ENCODE data around the gene TPST2. TPM values are rescaled to one million over a fixed set of nuclear protein-coding genes. Genes with fewer than 3 reads are reported as not detected.

The TPST2 gene
- 46.2 TPM for polyA plus RNA-seq (2013, experiment 1 of 2)
- 39.7 TPM for polyA plus RNA-seq (2013, experiment 2 of 2)

- Histone ChIP-seq H3K27ac (ENCODE audit: low read depth, low read length, severe bottlenecking) (peak within 1 kb of the TSS; percentile 29), H3K36me3 (ENCODE audit: control insufficient read depth, insufficient read depth, low read length) (peaks cover 16% of the 10 kb centered on the region), H3K9me3 (ENCODE audit: control insufficient read depth, low read length) (no peaks in the 10 kb centered on the region), H3K4me3 (ENCODE audit: extremely low read depth, insufficient read depth, low read length, poor library complexity, severe bottlenecking) (peak within 1 kb of the TSS; percentile 94), H3K4me1 (ENCODE audit: control insufficient read depth, insufficient read depth, low read length, poor library complexity, severe bottlenecking) (no peaks in the 10 kb centered on the region)
- 8 to 11% methylated on average over 34 to 36 of the region's 72 CpGs for WGBS, 2 experiments (ENCODE audit: insufficient coverage in 2 of 2)
Measured at GRCh38 chr22:26589845-26590736, at the start of gene TPST2. TSS of gene TPST2 (minus strand) at chr22:26590132. CDS start at chr22:26541630, 48,502 bp downstream.

GRCh38 chr22:26636296-26636695 is 46.4 kb upstream of the TPST2 start:
- Histone ChIP-seq H3K4me1 (ENCODE audit: control insufficient read depth, insufficient read depth, low read length, poor library complexity, severe bottlenecking) (peaks cover 12% of the 10 kb centered on the region), H3K36me3 (ENCODE audit: control insufficient read depth, insufficient read depth, low read length) (no peaks in the 10 kb centered on the region), H3K27ac (ENCODE audit: low read depth, low read length, severe bottlenecking) (no peak overlapping the region), H3K4me3 (ENCODE audit: extremely low read depth, insufficient read depth, low read length, poor library complexity, severe bottlenecking) (no peak overlapping the region), H3K9me3 (ENCODE audit: control insufficient read depth, low read length) (no peaks in the 10 kb centered on the region)
- WGBS, 2 experiments (ENCODE audit: insufficient coverage in 2 of 2) = 80 to 87% methylated on average over 1 of the region's 1 CpG

GRCh38 chr22:26635117-26635516 is 45.2 kb upstream of the TPST2 start:
- H3K4me3 ChIP-seq (ENCODE audit: extremely low read depth, insufficient read depth, low read length, poor library complexity, severe bottlenecking) = no peak overlapping the region
- peaks cover 9% of the 10 kb centered on the region for H3K4me1 ChIP-seq (ENCODE audit: control insufficient read depth, insufficient read depth, low read length, poor library complexity, severe bottlenecking)
- no peaks in the 10 kb centered on the region for H3K36me3 ChIP-seq (ENCODE audit: control insufficient read depth, insufficient read depth, low read length)
- no peak overlapping the region for H3K27ac ChIP-seq (ENCODE audit: low read depth, low read length, severe bottlenecking)
- 88 to 94% methylated on average over 1 of the region's 2 CpGs for WGBS, 2 experiments (ENCODE audit: insufficient coverage in 2 of 2)
- H3K9me3 ChIP-seq (ENCODE audit: control insufficient read depth, low read length) = peaks cover 3% of the 10 kb centered on the region

- H3K4me3 ChIP-seq (ENCODE audit: extremely low read depth, insufficient read depth, low read length, poor library complexity, severe bottlenecking) = no peak overlapping the region
- peaks cover 9% of the 10 kb centered on the region for H3K4me1 ChIP-seq (ENCODE audit: control insufficient read depth, insufficient read depth, low read length, poor library complexity, severe bottlenecking)
- no CpG with 5 or more reads among the region's 3 CpGs for WGBS, 2 experiments (ENCODE audit: insufficient coverage in 2 of 2)
- H3K27ac ChIP-seq (ENCODE audit: low read depth, low read length, severe bottlenecking) = no peak overlapping the region
- H3K9me3 ChIP-seq (ENCODE audit: control insufficient read depth, low read length) = peaks cover 3% of the 10 kb centered on the region
- no peaks in the 10 kb centered on the region for H3K36me3 ChIP-seq (ENCODE audit: control insufficient read depth, insufficient read depth, low read length)
Measured at GRCh38 chr22:26634189-26634588, 44.3 kb upstream of the TPST2 start.

- Histone ChIP-seq H3K4me3 (ENCODE audit: extremely low read depth, insufficient read depth, low read length, poor library complexity, severe bottlenecking) (no peak overlapping the region), H3K9me3 (ENCODE audit: control insufficient read depth, low read length) (peaks cover 3% of the 10 kb centered on the region), H3K27ac (ENCODE audit: low read depth, low read length, severe bottlenecking) (peak overlapping the region; percentile 79), H3K4me1 (ENCODE audit: control insufficient read depth, insufficient read depth, low read length, poor library complexity, severe bottlenecking) (peaks cover 9% of the 10 kb centered on the region), H3K36me3 (ENCODE audit: control insufficient read depth, insufficient read depth, low read length) (no peaks in the 10 kb centered on the region)
- 42 to 61% methylated on average over 4 of the region's 8 CpGs for WGBS, 2 experiments (ENCODE audit: insufficient coverage in 2 of 2)
Measured at GRCh38 chr22:26632422-26633155, 42.7 kb upstream of the TPST2 start.

- H3K4me3 ChIP-seq (ENCODE audit: extremely low read depth, insufficient read depth, low read length, poor library complexity, severe bottlenecking) = no peak overlapping the region
- H3K9me3 ChIP-seq (ENCODE audit: control insufficient read depth, low read length) = peaks cover 3% of the 10 kb centered on the region
- H3K4me1 ChIP-seq (ENCODE audit: control insufficient read depth, insufficient read depth, low read length, poor library complexity, severe bottlenecking) = peaks cover 9% of the 10 kb centered on the region
- WGBS, 2 experiments (ENCODE audit: insufficient coverage in 2 of 2) = 82 to 89% methylated on average over 3 to 4 of the region's 4 CpGs
- H3K36me3 ChIP-seq (ENCODE audit: control insufficient read depth, insufficient read depth, low read length) = no peaks in the 10 kb centered on the region
- H3K27ac ChIP-seq (ENCODE audit: low read depth, low read length, severe bottlenecking) = no peak overlapping the region
Measured at GRCh38 chr22:26631282-26631681, 41.4 kb upstream of the TPST2 start.

GRCh38 chr22:26629988-26630761 is 40.2 kb upstream of the TPST2 start:
- no peaks in the 10 kb centered on the region for H3K36me3 ChIP-seq (ENCODE audit: control insufficient read depth, insufficient read depth, low read length)
- H3K4me1 ChIP-seq (ENCODE audit: control insufficient read depth, insufficient read depth, low read length, poor library complexity, severe bottlenecking) = peaks cover 9% of the 10 kb centered on the region

GRCh38 chr22:26624803-26625202 is 34.9 kb upstream of the TPST2 start:
- Histone ChIP-seq H3K4me1 (ENCODE audit: control insufficient read depth, insufficient read depth, low read length, poor library complexity, severe bottlenecking) (no peaks in the 10 kb centered on the region), H3K36me3 (ENCODE audit: control insufficient read depth, insufficient read depth, low read length) (no peaks in the 10 kb centered on the region), H3K9me3 (ENCODE audit: control insufficient read depth, low read length) (no peaks in the 10 kb centered on the region), H3K27ac (ENCODE audit: low read depth, low read length, severe bottlenecking) (no peak overlapping the region), H3K4me3 (ENCODE audit: extremely low read depth, insufficient read depth, low read length, poor library complexity, severe bottlenecking) (no peak overlapping the region)
- 95% methylated on average over 12 of the region's 12 CpGs for WGBS, 2 experiments (ENCODE audit: insufficient coverage in 2 of 2)

More at GRCh38 chr22:26629988-26630761, 40.2 kb upstream of the TPST2 start:
- Histone ChIP-seq H3K27ac (ENCODE audit: low read depth, low read length, severe bottlenecking) (no peak overlapping the region), H3K4me3 (ENCODE audit: extremely low read depth, insufficient read depth, low read length, poor library complexity, severe bottlenecking) (no peak overlapping the region), H3K9me3 (ENCODE audit: control insufficient read depth, low read length) (peaks cover 3% of the 10 kb centered on the region)
- WGBS, 2 experiments (ENCODE audit: insufficient coverage in 2 of 2) = 95 to 99% methylated on average over 13 to 16 of the region's 18 CpGs

DNA sequence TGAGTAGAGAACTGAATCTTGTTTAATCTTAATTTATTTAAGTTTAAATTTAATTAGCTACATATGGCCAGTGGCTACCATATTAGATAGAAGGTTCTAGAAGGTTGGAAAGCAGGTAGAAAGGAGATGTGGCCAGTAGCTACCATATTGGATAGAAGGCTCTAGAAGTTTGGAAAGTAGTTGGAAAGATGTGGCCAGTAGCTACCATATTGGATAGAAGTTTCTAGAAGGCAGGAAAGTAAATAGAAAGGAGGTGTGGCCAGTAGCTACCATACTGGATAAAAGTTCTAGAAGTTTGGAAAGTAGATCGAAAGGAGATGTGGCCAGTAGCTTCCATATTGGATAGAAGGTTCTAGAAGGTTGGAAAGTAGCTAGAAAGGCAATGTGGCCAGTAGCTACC is 34.1 kb upstream of the TPST2 start:
- no peaks in the 10 kb centered on the region for H3K4me1 ChIP-seq (ENCODE audit: control insufficient read depth, insufficient read depth, low read length, poor library complexity, severe bottlenecking)
- H3K36me3 ChIP-seq (ENCODE audit: control insufficient read depth, insufficient read depth, low read length) = no peaks in the 10 kb centered on the region
- WGBS, 2 experiments (ENCODE audit: insufficient coverage in 2 of 2) = 78 to 95% methylated on average over 1 of the region's 1 CpG
- no peak overlapping the region for H3K4me3 ChIP-seq (ENCODE audit: extremely low read depth, insufficient read depth, low read length, poor library complexity, severe bottlenecking)
- no peaks in the 10 kb centered on the region for H3K9me3 ChIP-seq (ENCODE audit: control insufficient read depth, low read length)
- H3K27ac ChIP-seq (ENCODE audit: low read depth, low read length, severe bottlenecking) = no peak overlapping the region

DNA sequence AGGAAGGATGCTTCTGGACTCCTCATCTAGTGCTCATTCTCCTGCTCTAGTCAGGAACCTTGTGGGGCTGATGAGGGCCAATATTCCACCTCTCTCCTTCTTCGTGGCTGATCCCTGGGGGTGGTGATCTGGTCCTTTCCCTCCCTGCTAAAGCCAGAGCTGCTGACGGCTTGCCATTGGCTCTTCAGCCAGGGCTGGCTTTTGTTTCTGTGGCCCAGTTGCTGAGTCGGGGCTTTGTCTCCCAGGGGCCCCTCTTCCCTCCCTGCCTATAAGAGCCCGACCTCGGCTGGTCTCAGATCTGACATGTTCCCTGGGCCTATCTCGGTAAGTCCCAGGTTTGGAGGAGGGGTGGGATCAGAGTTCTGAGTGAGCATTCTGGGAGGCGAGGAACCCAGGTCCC is 31.7 kb upstream of the TPST2 start, which contains the start of gene CRYBA4:
TSS of gene CRYBA4 (plus strand) at position 301 of the 400 bp plus-strand sequence. CDS start 634 bp downstream, outside the sequence.
- H3K4me1 ChIP-seq (ENCODE audit: control insufficient read depth, insufficient read depth, low read length, poor library complexity, severe bottlenecking) = peaks cover 15% of the 10 kb centered on the region
- 72 to 89% methylated on average over 2 of the region's 7 CpGs for WGBS, 2 experiments (ENCODE audit: insufficient coverage in 2 of 2)
- no peaks in the 10 kb centered on the region for H3K36me3 ChIP-seq (ENCODE audit: control insufficient read depth, insufficient read depth, low read length)
- H3K9me3 ChIP-seq (ENCODE audit: control insufficient read depth, low read length) = no peaks in the 10 kb centered on the region
- no peak within 1 kb of the TSS for H3K27ac ChIP-seq (ENCODE audit: low read depth, low read length, severe bottlenecking)
- no peak within 1 kb of the TSS for H3K4me3 ChIP-seq (ENCODE audit: extremely low read depth, insufficient read depth, low read length, poor library complexity, severe bottlenecking)
